Cardiac septum (tissue), 1 donor: Measurements from ENCODE around the gene OBP2B. TPM values are rescaled to one million over a fixed set of nuclear protein-coding genes. Genes with fewer than 3 reads are reported as not detected.

Experiments
- DNase-seq: peaks from one replicate; pipeline ENCODE4 v3.0.0-alpha.2; 2020; ENCODE audit warnings: low spot score
- intact Hi-C: fragments of 100-400 bp; cut with DNase I; formaldehyde crosslinking; loops from one replicate; pipeline ENCODE4 v1.14.0; 2022
- total RNA-seq: library from RNA; stranded (reverse); fragmentation: NEBNext Ultra II Directional; extraction: Animal tissue kit (Norgen Biotek cat#: 25700); gene quantifications from one replicate; pipeline ENCODE4 v1.2.1, GENCODE V29; 2021
- donor health status: DM: no; HTN: no; CAD: no.

The OBP2B gene
- total RNA-seq, 1 donor from 2014 or later: not detected

DNA sequence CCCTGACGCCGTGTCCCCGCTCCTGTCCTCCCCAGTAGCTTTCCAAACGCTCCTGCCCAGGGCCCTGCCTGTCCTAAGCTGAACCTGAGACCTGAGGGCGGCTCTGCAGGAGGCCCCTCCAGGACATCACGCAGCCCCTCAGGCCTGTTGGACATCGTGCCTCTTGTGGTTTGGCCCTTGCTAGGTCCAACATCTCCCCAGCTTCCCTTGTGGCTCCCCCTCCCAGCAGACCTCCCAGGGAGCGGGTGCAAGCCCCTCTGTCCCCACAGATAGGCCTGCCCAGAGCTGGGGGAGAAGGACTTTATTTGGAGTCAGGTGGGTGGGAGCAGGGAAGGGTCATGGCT, 4.1 kb downstream of the OBP2B start:
- intact Hi-C loops: no loop called here
- DNase-seq: peak; percentile 35

DNA sequence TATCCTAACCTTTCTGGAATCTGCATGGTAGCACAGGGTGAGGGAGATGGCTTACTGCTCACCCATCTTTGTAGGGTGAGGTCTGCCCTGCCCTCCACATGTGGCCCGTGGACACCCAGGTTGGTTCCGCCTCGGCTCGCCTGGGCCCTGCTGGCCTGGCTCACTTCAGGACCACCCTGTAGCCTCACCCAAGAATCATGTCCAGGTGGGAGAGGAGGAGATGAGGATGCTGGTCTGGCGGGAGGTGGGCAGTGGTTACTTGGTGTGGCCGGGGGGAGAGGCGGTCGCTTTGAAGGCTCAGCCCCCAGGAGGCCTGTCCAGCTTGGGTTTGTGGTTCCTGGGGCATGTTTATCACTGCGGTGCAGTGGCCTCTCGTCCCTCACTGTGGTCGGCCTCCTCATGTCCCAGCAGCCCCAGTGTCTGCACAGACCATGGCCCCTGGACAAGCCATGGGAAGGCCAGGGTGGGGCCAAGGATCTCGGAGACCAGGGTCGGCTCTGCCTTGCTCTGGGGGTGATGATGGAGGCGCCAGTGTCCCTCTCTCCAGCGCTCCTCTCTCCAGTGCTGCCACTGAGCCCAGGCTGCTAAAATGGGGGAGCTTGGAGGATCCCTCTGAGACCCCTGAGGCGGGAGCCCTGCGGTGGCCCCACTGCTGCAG, 4.6 kb downstream of the OBP2B start:
- peak; percentile 74 for DNase-seq
- intact Hi-C loops: no loop called here

DNA sequence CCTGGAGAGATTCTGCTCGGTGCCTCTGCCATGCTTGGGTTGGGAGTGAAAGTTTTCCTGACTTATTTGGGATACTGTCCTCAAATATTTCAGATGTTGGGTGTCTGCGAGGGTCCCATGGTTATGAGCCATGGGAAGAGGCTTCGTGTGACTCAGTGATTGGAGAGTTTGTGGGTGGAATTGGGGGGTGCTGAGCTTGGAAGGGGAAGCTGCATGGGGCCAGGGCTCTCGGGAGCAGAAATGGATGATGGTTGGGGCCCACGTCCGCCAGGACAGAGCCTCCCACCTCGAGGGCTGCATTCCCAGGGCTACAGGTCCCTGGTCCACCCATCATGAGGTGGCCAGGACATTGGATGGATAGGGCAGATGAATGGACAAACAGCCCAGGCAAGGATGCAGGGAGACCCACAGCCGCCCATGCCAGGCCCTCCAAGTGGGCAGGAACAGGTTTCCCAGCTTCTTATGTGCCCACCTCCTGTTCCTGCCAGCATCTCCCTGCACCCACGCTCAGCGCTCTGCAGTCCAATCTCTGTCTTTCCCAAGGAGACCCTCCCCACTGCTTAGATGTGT, 5.5 kb downstream of the OBP2B start:
- peak; percentile 49 for DNase-seq

DNA sequence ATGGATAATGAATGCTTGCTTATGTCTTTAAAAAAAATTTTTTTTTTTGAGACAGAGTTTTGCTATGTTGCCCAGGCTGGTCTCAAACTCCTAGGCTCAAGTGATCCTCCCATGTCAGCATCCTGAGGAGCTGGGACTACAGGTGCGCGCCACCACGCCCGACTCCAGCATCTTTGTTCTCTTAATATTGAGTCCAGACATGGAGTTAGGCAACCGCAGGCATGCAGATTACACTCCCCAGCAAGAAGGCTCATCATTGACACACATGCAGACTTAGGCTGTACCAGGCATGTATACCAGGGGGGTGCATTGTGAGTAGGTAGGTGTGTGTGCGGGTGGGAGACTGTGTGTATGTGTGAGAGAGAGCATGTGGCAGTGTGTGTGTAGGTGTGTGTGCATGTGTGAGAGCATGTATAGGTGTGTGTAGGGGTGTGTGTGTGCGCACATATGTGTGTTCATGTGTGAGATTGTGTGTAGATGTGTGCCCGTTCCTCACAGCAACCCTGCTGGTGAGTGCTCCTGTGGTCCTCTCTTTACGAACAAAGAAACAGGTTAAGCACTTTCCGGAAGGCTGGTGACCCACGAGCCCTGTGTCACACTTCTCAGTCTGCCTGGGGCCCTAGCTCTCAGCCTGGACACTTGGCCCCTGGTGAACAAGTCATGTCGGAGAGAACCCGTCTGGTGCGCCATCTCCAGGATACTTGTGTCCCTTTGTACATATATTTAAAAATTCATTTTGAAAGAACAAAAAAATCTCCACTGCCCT, 6.2 kb downstream of the OBP2B start:
- intact Hi-C loops: no loop called here
- peak; percentile 50 for DNase-seq

More for the DNA sequence above, 5.5 kb downstream of the OBP2B start:
- intact Hi-C loops: no loop called here

DNA sequence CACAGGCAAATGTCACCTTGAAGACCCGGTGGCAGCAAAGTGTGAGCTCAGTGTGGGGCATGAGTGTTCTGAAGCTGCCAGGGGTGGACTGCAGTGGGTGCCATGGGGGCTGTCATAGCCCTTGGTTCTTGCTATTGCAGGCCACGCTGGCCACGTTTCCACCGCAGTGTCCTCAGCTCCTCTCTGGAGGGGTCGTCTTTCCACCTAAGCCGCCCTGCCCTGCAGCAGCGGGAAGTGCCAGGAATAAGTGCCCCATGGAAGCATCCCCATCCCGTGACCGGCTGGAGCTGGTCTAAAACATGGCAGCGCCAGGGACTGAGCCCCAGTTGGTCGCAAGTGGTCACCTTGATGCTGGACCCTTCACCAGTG, 6.9 kb downstream of the OBP2B start:
- peak; percentile 41 for DNase-seq
- intact Hi-C loops: no loop called here

DNA sequence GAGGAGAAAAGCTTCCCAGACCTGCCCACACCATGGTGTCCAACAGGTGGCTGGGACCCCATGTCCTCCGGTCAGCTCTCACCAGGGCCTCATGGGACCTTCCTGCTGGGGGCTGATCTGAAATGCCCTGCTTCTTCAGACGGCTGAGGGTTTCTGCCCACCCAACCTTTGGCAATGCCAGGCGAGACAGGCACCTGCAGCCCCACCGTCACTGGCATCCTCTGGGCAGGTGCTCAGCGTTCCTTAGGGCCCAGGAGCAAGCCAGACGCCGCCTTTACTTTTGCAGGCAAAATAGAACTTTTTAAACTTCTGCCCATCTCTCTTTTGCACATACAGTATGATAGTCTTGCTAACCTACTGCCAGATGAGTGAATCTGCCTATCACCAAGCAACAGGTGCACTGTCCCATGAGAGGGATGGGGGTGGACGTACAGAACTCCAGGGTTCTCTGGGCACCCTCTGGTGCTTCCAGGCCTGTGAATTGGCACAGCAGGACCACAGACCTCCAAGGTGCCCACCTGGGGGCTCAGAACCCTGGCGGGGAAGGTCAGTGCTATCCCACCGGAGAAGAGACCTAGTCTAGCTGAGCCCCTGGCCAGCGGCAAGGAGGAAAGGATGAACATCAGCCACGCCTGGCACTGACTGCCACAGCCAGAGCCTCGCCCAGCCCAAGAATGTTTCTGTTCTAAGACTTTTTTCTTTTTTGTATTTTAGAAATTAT, 7.5 kb downstream of the OBP2B start:
- intact Hi-C loops: no loop called here
- peak; percentile 64 for DNase-seq

DNA sequence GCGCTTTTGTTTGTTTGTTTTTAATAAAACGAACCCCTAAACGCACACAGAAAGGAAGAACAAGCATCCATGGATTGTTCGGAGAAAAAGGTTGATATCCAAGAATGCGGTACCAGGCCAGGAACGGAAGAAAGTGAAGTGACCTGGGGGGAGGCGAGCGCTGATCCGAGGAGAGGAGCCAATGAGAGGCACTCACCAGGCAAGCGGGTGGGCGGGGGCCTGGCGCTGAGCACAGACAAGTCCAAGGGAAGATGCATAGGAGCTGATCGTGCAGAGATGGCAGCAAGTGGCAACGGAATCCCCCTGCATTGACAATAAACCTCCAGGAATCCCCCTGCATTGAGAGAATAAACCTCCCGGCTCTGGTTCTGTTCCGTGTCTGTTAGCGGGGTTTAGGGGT, 8.4 kb downstream of the OBP2B start:
- peak; percentile 35 for DNase-seq
- intact Hi-C loops: no loop called here

DNA sequence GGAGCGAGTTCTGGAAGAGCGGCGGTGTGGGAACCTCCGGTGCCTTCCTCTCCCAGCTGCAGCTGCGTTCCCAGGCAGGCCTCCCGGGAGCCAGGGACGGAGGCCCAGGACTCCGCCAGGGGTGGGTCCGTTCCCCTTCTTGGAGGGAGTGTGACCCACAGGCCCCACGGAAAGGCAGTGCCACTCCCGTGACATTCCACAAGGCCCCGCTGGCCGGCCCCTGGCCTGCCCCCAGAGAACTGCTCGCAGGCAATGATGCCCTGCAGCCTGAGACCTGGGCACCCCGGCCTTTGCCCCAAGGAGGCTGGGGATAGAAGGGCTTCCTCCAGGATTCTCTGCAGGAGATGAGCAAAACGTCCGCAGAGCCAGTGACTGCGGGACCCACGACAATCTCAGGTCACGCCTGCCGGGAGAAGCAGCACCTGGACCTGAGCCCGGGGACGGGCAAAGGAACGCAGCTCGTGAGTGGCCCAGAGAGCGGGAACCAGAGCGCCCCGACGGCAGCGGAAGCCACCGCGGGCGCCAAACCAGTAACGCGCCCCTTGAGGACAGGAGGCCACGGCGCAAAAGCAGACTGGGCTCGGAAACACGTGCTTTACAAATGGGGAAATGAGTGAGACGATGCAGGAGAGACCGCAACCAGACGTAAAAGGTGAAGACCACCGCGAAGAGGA, 9.3 kb downstream of the OBP2B start:
- DNase-seq: peak; percentile 66
- intact Hi-C loops: no loop called here

DNA sequence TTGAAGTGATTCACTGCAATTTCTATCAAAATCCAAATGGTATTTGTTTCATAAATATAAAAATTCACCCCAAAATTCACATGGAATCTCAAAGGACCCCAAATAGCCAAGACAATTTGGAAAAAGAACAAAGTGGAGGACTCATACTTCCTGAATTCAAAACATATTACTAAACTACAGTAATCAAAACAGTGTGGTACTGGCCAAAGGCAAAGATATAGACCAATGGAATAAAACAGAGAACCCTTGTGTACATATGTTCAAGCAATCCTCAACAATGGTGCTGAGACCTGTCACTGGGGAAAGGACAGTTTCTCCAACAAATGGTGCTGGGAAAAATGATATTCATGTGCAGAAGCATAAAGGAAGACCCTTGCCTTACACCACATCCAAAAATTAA, 14.0 kb downstream of the OBP2B start:
- no peak for DNase-seq

DNA sequence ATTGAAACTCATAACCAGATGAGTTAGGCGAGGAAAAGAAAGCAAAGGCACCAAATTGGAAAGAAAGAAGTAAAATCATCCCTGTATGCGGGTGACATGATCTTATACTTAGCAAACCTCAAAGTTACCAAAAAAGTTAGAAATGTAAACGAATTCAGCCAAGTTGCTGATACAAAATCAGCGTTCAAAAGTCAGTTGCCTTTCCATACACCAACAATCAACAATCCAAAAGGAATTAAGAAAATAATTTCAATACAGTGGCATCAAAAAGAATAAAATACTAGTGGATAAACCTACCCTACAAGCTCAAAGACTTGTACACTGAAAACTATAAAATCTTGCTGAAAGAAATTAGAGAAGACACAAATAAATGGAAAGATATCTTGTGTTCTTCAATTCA, 14.5 kb downstream of the OBP2B start:
- intact Hi-C loops: no loop called here
- no peak for DNase-seq

More for the DNA sequence above, 14.0 kb downstream of the OBP2B start:
- intact Hi-C loops: no loop called here

DNA sequence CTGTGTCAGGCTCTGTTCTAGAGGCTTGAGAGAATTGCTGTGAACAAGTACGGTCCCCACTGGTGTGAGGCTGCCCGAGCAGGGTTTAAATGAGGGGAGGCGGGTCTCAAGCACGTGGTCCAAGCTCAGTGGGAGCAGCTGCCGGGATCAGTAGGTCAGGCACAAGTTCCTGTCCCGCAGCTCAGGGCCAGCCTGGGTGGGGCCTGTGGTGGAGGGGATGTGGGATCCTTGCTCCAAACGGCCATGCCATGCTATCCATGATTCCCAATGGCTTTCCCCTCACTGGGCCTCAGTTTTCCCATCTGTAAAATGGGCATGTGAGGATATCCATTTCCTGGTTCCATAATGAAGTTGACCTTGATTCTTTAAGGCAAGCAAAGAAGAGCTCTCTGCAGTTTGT, 17.1 kb downstream of the OBP2B start:
- intact Hi-C loops: no loop called here
- DNase-seq: peak; percentile 60

DNA sequence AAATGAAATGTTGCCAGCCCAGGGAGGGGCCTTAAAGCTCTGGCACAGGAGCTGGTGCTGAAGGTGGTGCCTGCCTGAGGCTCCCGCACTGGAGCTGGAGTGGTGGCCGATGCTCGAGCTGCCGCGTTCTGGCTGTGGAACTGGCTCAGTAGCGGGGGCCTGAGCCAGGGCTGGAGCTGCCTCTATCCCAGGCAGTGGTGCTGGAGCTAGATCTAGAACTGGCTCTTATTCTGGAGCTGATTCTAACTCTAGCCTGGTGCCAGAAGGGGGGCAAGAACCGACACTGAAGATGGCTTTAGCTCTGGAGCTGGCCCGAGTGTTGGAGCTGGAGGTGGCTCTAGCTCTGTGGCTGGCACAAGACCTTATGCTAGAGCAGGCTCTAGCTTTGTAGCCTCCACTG, 19.2 kb downstream of the OBP2B start:
- intact Hi-C loops: loop anchor here (2.0 to 5.0 kb wide), 3 partner anchors 87 to 297 kb away; no protein-coding TSS in a partner anchor

DNA sequence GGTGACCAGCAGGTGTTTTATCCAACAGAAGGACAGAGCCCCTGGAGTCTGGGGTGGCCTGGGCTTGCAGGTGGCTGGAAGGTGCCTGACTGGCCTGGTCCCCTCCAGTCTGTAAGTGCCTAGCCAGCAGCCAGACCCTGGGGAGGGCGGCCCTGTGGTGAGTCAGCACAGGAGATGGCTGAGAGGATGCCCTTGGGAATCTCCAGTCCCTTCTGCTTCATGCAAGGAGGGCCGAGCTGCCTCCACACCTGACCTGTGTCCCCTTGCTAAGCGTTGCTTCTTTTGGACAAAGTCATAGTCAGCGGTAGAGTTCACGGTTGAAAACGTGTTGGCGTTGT, 20.2 kb downstream of the OBP2B start:
- intact Hi-C loops: loop anchor here (2.0 to 5.0 kb wide), 3 partner anchors 88 to 298 kb away; no protein-coding TSS in a partner anchor

More for the DNA sequence above, 19.2 kb downstream of the OBP2B start:
- DNase-seq: peak; percentile 50

DNA sequence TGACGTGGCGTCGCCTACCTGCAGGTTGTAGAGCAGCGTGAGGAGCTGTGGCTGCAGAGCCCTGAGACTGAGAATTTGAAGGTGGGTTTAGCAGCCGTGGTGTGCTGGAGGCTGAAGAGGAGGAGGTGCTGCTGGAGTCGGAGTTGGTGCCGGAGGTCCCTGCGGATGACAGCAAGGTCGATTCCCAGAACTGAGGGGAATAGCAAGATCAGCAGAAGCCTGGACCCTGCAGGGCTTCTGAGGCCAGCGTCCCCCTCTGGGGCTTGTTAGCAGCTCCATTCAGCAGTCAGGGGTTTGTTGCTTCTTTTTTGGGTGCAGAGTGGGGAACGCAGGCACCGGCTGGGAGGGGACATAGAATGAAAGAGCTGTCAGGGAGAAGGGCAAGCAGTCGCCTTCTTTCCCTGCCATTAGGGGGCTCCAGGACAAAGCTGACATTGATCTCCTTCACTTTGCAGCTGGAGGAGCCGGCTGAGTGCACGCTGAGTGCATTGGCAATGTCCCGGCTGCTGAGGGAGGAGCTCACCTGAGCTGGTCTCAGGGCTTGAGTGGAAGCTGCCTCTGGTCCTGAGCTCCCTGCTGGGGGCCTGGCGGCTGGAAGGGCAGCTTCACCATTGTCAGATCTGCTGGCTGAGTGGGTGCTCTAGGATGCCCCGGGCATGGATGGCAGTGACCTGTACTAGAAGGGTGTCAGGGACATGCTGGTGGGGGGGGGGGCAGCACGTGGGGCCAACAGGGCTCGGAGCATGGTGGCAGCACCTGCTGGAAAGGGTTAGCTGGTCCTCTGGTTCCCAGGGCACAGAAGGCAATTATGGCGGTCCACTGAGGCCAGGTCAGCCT, 20.8 kb downstream of the OBP2B start:
- intact Hi-C loops: loop anchor here (2.0 to 5.0 kb wide), 3 partner anchors 89 to 299 kb away; no protein-coding TSS in a partner anchor
- DNase-seq: peak; percentile 69

More for the DNA sequence above, 20.2 kb downstream of the OBP2B start:
- DNase-seq: peak; percentile 62

DNA sequence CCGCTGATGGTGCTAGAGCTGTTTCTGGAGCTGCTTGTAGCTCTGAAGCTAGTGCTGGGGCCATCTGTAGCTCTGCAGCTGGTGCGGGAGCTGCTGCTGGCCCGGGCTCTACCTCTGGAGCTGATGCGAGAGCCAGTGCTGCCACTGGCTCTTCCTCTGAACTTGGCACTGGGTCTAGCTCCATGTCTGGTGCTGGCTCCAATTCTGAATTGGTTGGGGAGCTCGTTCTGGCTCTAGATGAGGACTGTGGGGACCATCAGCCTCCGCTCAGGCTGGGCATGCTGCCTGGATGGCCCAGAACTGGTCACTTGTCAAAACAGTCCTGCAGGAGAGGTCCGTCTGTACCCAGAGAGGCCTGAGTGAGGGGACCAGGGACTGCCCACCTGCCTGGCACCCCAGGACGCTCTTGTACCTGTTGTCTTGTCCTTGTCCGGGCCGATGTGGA, 21.5 kb downstream of the OBP2B start:
- intact Hi-C loops: loop anchor here (2.0 to 5.0 kb wide), 3 partner anchors 89 to 300 kb away; no protein-coding TSS in a partner anchor
- DNase-seq: peak; percentile 46

DNA sequence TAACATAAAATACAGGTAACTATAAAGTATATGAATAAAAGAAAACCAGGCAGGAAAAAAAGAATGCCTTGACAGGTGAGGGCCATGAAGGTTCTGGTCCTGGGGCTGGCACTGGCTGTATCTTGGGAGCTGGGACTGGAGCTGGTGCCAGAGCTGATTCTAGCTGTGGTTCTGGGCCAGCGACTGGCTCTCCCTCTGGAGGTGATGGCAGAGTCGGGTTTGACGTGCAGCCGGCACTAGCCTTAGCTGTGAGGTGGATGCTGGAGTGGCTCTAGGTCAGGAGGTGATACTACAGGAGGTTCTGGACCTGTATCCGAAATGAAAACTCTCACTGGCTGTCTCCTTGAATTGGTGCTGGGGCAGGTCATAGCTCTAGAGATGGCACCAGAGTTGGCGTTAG, 22.3 kb downstream of the OBP2B start:
- intact Hi-C loops: loop anchor here (5.0 kb wide), 2 partner anchors 146 to 301 kb away; no protein-coding TSS in a partner anchor
- no peak for DNase-seq

DNA sequence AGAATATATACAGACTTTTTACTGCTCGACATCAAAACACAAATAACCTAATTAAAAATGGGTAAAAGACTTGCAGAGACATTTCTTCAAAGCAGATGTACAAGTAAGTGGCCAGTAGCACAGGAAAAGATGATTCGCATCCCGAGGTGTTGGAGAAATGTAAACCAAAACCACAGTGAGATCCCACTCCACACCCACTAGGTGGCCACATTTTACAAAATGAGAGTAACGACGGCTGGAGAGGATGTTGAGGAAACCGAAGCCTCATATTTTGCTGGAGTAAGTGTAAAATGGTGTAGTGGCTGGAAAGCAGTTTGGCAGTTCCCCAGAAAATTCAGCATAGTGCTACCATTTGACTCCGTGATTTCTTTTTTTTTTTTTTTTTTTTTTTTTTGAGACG, 24.1 kb downstream of the OBP2B start:
- DNase-seq: no peak

DNA sequence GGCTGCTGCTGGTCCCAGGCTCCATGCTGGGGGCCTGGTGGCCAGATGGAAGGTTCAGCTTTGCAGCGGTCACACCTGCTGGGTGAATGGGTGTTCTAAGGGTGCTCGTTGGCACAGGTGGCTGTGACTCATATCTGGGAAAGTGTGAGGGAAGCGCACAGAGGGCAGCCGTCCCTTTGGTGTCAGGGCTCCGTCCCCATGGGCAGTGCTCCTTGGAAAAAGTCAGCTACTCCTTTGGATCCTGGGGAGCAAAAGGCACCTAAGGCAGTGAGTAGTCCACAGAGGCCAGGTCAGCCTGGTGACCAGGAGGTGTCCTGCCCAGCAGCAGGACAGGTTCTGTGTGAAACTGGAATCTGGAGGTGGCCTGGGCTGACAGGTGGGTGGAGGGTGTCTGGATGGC, 26.9 kb downstream of the OBP2B start:
- intact Hi-C loops: no loop called here
- DNase-seq: no peak

More for the DNA sequence above, 24.1 kb downstream of the OBP2B start:
- intact Hi-C loops: loop anchor here (5.0 kb wide), 2 partner anchors 147 to 302 kb away; no protein-coding TSS in a partner anchor
